ENCODE results near the gene GTF2F2. TPM values are rescaled to one million over a fixed set of nuclear protein-coding genes. Genes with fewer than 3 reads are reported as not detected.

Gene GTF2F2
- total and polyA plus RNA-seq, 2 experiments from 2014 or later, result 15.5 to 21.3 TPM

- no peaks in the 10 kb centered on the region for H3K9me3 ChIP-seq (ENCODE audit: low read depth)
- H3K4me1 ChIP-seq (ENCODE audit: low read depth), result no peaks in the 10 kb centered on the region
- H3K4me3 ChIP-seq, result no peak overlapping the region
- no peaks in the 10 kb centered on the region for H3K27me3 ChIP-seq
- DNase-seq (ENCODE audit: low read depth in 1 of 2, low spot score in 1 of 2), result no peak
- TF ChIP-seq CTCF (IDR thresholded peaks at IDR 0.05; ENCODE audit: low read depth, low read length), result no peak
- no peaks in the 10 kb centered on the region for H3K36me3 ChIP-seq
- H3K27ac ChIP-seq, result no peak overlapping the region
Observed at GRCh38 chr13:45226024-45226423, 105.7 kb downstream of the GTF2F2 start.

GRCh38 chr13:45228002-45228401 is 107.7 kb downstream of the GTF2F2 start:
- H3K27ac ChIP-seq, result no peak overlapping the region
- TF ChIP-seq CTCF (IDR thresholded peaks at IDR 0.05; ENCODE audit: low read depth, low read length), result no peak
- DNase-seq (ENCODE audit: low read depth in 1 of 2, low spot score in 1 of 2), result no peak
- H3K27me3 ChIP-seq, result no peaks in the 10 kb centered on the region
- H3K4me1 ChIP-seq (ENCODE audit: low read depth), result no peaks in the 10 kb centered on the region
- no peaks in the 10 kb centered on the region for H3K9me3 ChIP-seq (ENCODE audit: low read depth)
- no peaks in the 10 kb centered on the region for H3K36me3 ChIP-seq
- H3K4me3 ChIP-seq, result no peak overlapping the region

GRCh38 chr13:45229172-45229571 is 108.9 kb downstream of the GTF2F2 start:
- Histone ChIP-seq H3K9me3 (ENCODE audit: low read depth) (no peaks in the 10 kb centered on the region), H3K36me3 (no peaks in the 10 kb centered on the region), H3K27ac (no peak overlapping the region), H3K4me3 (no peak overlapping the region), H3K4me1 (ENCODE audit: low read depth) (no peaks in the 10 kb centered on the region), H3K27me3 (no peaks in the 10 kb centered on the region)
- DNase-seq (ENCODE audit: low read depth in 1 of 2, low spot score in 1 of 2), result peak in 1 of 2 donors; percentile 30
- TF ChIP-seq CTCF (IDR thresholded peaks at IDR 0.05; ENCODE audit: low read depth, low read length), result no peak

GRCh38 chr13:45231305-45231704 is 111.0 kb downstream of the GTF2F2 start:
- Histone ChIP-seq H3K4me1 (ENCODE audit: low read depth) (peaks cover 6% of the 10 kb centered on the region), H3K4me3 (no peak overlapping the region), H3K9me3 (ENCODE audit: low read depth) (no peaks in the 10 kb centered on the region), H3K36me3 (no peaks in the 10 kb centered on the region), H3K27ac (no peak overlapping the region), H3K27me3 (no peaks in the 10 kb centered on the region)
- DNase-seq (ENCODE audit: low read depth in 1 of 2, low spot score in 1 of 2), result no peak
- TF ChIP-seq CTCF (IDR thresholded peaks at IDR 0.05; ENCODE audit: low read depth, low read length), result no peak

GRCh38 chr13:45231722-45232121 is 111.4 kb downstream of the GTF2F2 start:
- Histone ChIP-seq H3K27ac (no peak overlapping the region), H3K4me3 (no peak overlapping the region), H3K36me3 (no peaks in the 10 kb centered on the region), H3K9me3 (ENCODE audit: low read depth) (no peaks in the 10 kb centered on the region), H3K27me3 (no peaks in the 10 kb centered on the region), H3K4me1 (ENCODE audit: low read depth) (peaks cover 6% of the 10 kb centered on the region)
- peak in 1 of 2 donors; percentile 56 for DNase-seq (ENCODE audit: low read depth in 1 of 2, low spot score in 1 of 2)
- no peak for TF ChIP-seq CTCF (IDR thresholded peaks at IDR 0.05; ENCODE audit: low read depth, low read length)

- no peak for TF ChIP-seq CTCF (IDR thresholded peaks at IDR 0.05; ENCODE audit: low read depth, low read length)
- H3K9me3 ChIP-seq (ENCODE audit: low read depth), result no peaks in the 10 kb centered on the region
- DNase-seq (ENCODE audit: low read depth in 1 of 2, low spot score in 1 of 2), result no peak
Observed at GRCh38 chr13:45232591-45232990, 112.3 kb downstream of the GTF2F2 start.

More at GRCh38 chr13:45232591-45232990, 112.3 kb downstream of the GTF2F2 start:
- no peaks in the 10 kb centered on the region for H3K36me3 ChIP-seq
- no peaks in the 10 kb centered on the region for H3K27me3 ChIP-seq
- H3K27ac ChIP-seq, result no peak overlapping the region
- no peak overlapping the region for H3K4me3 ChIP-seq
- H3K4me1 ChIP-seq (ENCODE audit: low read depth), result peaks cover 6% of the 10 kb centered on the region
